GM18868 (cell line): ENCODE measurements around the gene RCC1.
"Not testable (repeated sequence)": the region's sequence is repeated elsewhere in the genome, so short reads cannot be mapped to it uniquely, and the experiment has no call there.

Source experiments
- ATAC-seq: cut with Tn5 transposase; IDR thresholded peaks from one replicate; pipeline ENCODE4 v1.9.1; 2021; ENCODE audit warnings: mild to moderate bottlenecking, moderate library complexity; ENCODE audit not compliant: unreplicated experiment

RCC1 gene

GRCh38 chr1:28586585-28587391 is 80.9 kb downstream of the RCC1 start:
- ATAC-seq = not testable (repeated sequence)
